Measurements from ENCODE around the gene OR2AE1.

Gene OR2AE1, protein sequence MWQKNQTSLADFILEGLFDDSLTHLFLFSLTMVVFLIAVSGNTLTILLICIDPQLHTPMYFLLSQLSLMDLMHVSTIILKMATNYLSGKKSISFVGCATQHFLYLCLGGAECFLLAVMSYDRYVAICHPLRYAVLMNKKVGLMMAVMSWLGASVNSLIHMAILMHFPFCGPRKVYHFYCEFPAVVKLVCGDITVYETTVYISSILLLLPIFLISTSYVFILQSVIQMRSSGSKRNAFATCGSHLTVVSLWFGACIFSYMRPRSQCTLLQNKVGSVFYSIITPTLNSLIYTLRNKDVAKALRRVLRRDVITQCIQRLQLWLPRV

GRCh38 chr7:99876933-99877332 lies at the start of gene OR2AE1:
TSS of gene OR2AE1 (minus strand) at chr7:99877033. CDS start at chr7:99877033, 0 bp downstream.
- in situ Hi-C loops (cut with HindIII; ENCODE audit: low sequenced_read_pairs), result no loop called here
- no peak for TF ChIP-seq CTCF (IDR thresholded peaks at IDR 0.05; ENCODE audit: low read depth, low read length, missing control alignments)
- H3K4me3 ChIP-seq (ENCODE audit: low read depth, low read length), result no peak within 1 kb of the TSS
- no peak for DNase-seq (ENCODE audit: low read depth)

- no peak overlapping the region for H3K4me3 ChIP-seq (ENCODE audit: low read depth, low read length)
- DNase-seq (ENCODE audit: low read depth), result no peak
- in situ Hi-C loops (cut with HindIII; ENCODE audit: low sequenced_read_pairs), result no loop called here
- TF ChIP-seq CTCF (IDR thresholded peaks at IDR 0.05; ENCODE audit: low read depth, low read length, missing control alignments), result no peak
These were observed 49.5 kb upstream of the OR2AE1 start for GRCh38 chr7:99926321-99926720.

DNA sequence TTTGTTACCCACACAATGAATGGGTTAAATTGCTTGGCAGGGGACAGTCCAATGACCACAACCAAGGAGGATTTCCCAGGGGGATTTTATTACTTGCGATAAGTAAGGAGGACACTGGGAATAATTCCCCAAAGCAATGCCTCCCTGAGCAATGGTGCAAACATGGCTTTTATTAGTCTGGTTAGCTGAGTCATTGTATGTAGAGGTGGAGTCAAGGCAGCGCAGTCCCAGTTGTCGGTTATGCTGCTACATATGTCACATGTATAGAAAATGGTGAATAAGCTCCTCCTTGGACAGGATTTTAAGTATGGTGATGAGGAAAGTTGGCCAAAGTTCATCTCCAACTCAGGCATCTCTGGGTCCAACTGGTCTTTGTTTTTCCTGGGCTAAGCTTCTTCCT lies 46.4 kb upstream of the OR2AE1 start:
- DNase-seq (ENCODE audit: low read depth), result no peak

GRCh38 chr7:99920149-99920548 lies 43.3 kb upstream of the OR2AE1 start:
- H3K4me3 ChIP-seq (ENCODE audit: low read depth, low read length), result peak overlapping the region; percentile 67
- DNase-seq (ENCODE audit: low read depth), result no peak
- in situ Hi-C loops (cut with HindIII; ENCODE audit: low sequenced_read_pairs), result loop anchor here (5.0 kb wide), 1 partner anchor 77 kb away; no protein-coding TSS in a partner anchor
- TF ChIP-seq CTCF (IDR thresholded peaks at IDR 0.05; ENCODE audit: low read depth, low read length, missing control alignments), result no peak

More for the DNA sequence above, 46.4 kb upstream of the OR2AE1 start:
- TF ChIP-seq CTCF (IDR thresholded peaks at IDR 0.05; ENCODE audit: low read depth, low read length, missing control alignments), result no peak
- in situ Hi-C loops (cut with HindIII; ENCODE audit: low sequenced_read_pairs), result loop anchor here (5.0 kb wide), 1 partner anchor 74 kb away; no protein-coding TSS in a partner anchor
- no peak overlapping the region for H3K4me3 ChIP-seq (ENCODE audit: low read depth, low read length)

DNA sequence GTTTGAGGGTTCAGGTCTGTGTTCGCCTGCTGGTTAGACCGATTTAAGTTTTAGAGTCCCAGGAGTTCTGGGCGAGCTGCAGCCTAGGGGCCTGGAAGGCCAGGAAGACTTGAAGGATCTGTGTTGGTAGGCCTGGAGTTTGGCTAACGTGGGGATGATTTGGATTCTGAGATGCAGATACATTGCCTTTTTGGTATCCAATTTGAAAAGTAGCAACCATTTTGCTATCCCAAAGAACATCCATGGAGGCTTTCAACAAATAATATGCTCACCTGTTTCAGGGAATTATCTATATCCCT lies 42.9 kb upstream of the OR2AE1 start:
- no peak for TF ChIP-seq CTCF (IDR thresholded peaks at IDR 0.05; ENCODE audit: low read depth, low read length, missing control alignments)
- peak overlapping the region; percentile 67 for H3K4me3 ChIP-seq (ENCODE audit: low read depth, low read length)
- in situ Hi-C loops (cut with HindIII; ENCODE audit: low sequenced_read_pairs), result loop anchor here (5.0 kb wide), 1 partner anchor 78 kb away; no protein-coding TSS in a partner anchor
- no peak for DNase-seq (ENCODE audit: low read depth)

GRCh38 chr7:99918959-99919813 lies 42.4 kb upstream of the OR2AE1 start, which contains the start of gene TRIM4:
TSS of gene TRIM4 (minus strand) at chr7:99919530. CDS start at chr7:99919401, 129 bp downstream.
- in situ Hi-C loops (cut with HindIII; ENCODE audit: low sequenced_read_pairs), result no loop called here
- DNase-seq (ENCODE audit: low read depth), result peak; percentile 57
- peak; percentile 25 for TF ChIP-seq CTCF (IDR thresholded peaks at IDR 0.05; ENCODE audit: low read depth, low read length, missing control alignments)
- peak within 1 kb of the TSS; percentile 67 for H3K4me3 ChIP-seq (ENCODE audit: low read depth, low read length)
